CD4-positive, CD25-positive, alpha-beta regulatory T cell (primary cell): ENCODE data around the gene MYO5B. TPM values are rescaled to one million over a fixed set of nuclear protein-coding genes. Genes with fewer than 3 reads are reported as not detected.

Experiments
- ATAC-seq, 2 donors: fragments of 150-1000 bp; cut with Tn5 transposase; one replicate each; pipeline ENCODE4 v1.10.0; 2021; ENCODE audit warnings: low read depth in 2 of 2, moderate number of reproducible peaks in 2 of 2, moderate library complexity in 1 of 2
- DNase-seq, 3 donors: peaks; one replicate each; pipeline versions ENCODE4 v3.0.0 to v3.0.0-alpha.2; 2012 to 2022; ENCODE audit warnings: mixed read lengths in 1 of 3
- H3K27ac ChIP-seq: one replicate; pipeline ENCODE4 v1.7.0; 2013; ENCODE audit warnings: mild to moderate bottlenecking, low read length; ENCODE audit not compliant: insufficient read depth, poor library complexity, severe bottlenecking
- H3K27me3 ChIP-seq: one replicate; pipeline ENCODE4 v1.7.0; 2013; ENCODE audit warnings: low read length; ENCODE audit not compliant: control insufficient read depth, insufficient read depth
- H3K36me3 ChIP-seq: one replicate; pipeline ENCODE4 v1.7.0; 2013; ENCODE audit warnings: mild to moderate bottlenecking, low read length, moderate library complexity; ENCODE audit not compliant: control insufficient read depth, insufficient read depth
- H3K4me1 ChIP-seq: 2 replicates; pipeline ENCODE4 v1.7.0; 2013; ENCODE audit warnings: mild to moderate bottlenecking, low read length; ENCODE audit not compliant: insufficient read depth, control insufficient read depth, poor library complexity, severe bottlenecking
- H3K4me3 ChIP-seq: one replicate; pipeline ENCODE4 v1.7.0; 2013; ENCODE audit warnings: low read depth, mild to moderate bottlenecking, low read length, moderate library complexity
- H3K9me3 ChIP-seq, 2 experiments: 1 replicate in 1 of 2; 2 replicates in 1 of 2; pipeline ENCODE4 v1.7.0; 2013; ENCODE audit warnings: low read length in 2 of 2, mild to moderate bottlenecking in 1 of 2, moderate library complexity in 1 of 2; ENCODE audit not compliant: control insufficient read depth in 2 of 2
- H3K27ac Mint-ChIP-seq, 3 donors: one replicate each; pipeline ENCODE4 v1.8.0; 2020 to 2022; ENCODE audit warnings: mild to moderate bottlenecking in 3 of 3, mixed read lengths in 3 of 3, moderate library complexity in 2 of 3
- H3K27me3 Mint-ChIP-seq: one replicate; pipeline ENCODE4 v1.8.0; 2022; ENCODE audit warnings: mild to moderate bottlenecking, mixed read lengths
- H3K36me3 Mint-ChIP-seq: one replicate; pipeline ENCODE4 v1.8.0; 2020; ENCODE audit warnings: mixed read lengths
- H3K4me1 Mint-ChIP-seq, 4 donors: one replicate each; pipeline ENCODE4 v1.8.0; 2020 to 2022; ENCODE audit warnings: mixed read lengths in 4 of 4, mild to moderate bottlenecking in 1 of 4
- H3K4me3 Mint-ChIP-seq, 4 donors: one replicate each; pipeline ENCODE4 v1.8.0; 2020 to 2022; ENCODE audit warnings: mild to moderate bottlenecking in 4 of 4, mixed read lengths in 4 of 4, moderate library complexity in 3 of 4
- H3K9me3 Mint-ChIP-seq, 7 donors: one replicate each; pipeline ENCODE4 v1.8.0; 2020 to 2022; ENCODE audit warnings: mixed read lengths in 7 of 7, mild to moderate bottlenecking in 3 of 7, moderate library complexity in 2 of 7
- polyA plus RNA-seq, 4 donors: library from polyadenylated mRNA; unstranded; fragments of 300-500 nt; fragmentation: Illumina TruSeq; gene quantifications; one replicate each; pipeline ENCODE4 v1.2.3, GENCODE V29; 2021
- total RNA-seq: library from RNA; stranded (reverse); gene quantifications from one replicate; pipeline ENCODE4 v1.2.3, GENCODE V29; 2022

Gene MYO5B
- total and polyA plus RNA-seq, 5 donors from 2014 or later = 0.02 to 0.03 TPM; not detected in 3

DNA sequence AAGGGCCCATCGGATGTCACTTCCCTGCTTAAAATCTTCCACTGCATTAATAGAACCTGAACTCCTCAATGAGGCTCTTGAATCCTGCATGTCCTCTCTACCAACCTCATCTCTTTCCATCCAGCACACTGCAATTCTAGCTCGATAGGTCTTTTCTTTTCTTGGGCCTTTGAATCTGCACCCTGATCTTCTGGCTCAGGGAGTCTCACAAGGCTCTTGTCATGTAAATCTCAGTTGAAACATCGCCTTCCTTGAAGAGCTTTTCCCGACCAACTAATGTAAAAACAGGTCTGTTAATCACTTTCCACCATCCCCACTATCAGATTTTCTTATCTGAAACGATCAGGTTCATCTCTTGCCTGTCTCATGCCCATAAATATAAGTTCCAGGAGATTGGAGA lies 120.5 kb downstream of the MYO5B start:
- H3K27me3 ChIP-seq = peaks cover 4% of the 10 kb centered on the region
- no peak overlapping the region for H3K4me3 ChIP-seq
- H3K27ac ChIP-seq = no peak overlapping the region
- no peak overlapping the region for H3K4me3 Mint-ChIP-seq
- peaks cover 0 to 3% (median 0%) of the 10 kb centered on the region in 4 donors for H3K4me1 Mint-ChIP-seq
- no peaks in the 10 kb centered on the region for H3K36me3 Mint-ChIP-seq
- H3K36me3 ChIP-seq = no peaks in the 10 kb centered on the region
- no peak overlapping the region for H3K27ac Mint-ChIP-seq
- ATAC-seq (no peak), DNase-seq (no peak)
- no peaks in the 10 kb centered on the region for H3K4me1 ChIP-seq
- H3K27me3 Mint-ChIP-seq = peaks cover 12% of the 10 kb centered on the region
- H3K9me3 ChIP-seq = no peaks in the 10 kb centered on the region
- H3K9me3 Mint-ChIP-seq = peaks cover 0 to 5% (median 0%) of the 10 kb centered on the region in 7 donors

- ATAC-seq (no peak), DNase-seq (no peak)
- Mint-ChIP-seq H3K36me3 (no peaks in the 10 kb centered on the region), H3K27ac (no peak overlapping the region), H3K27me3 (peaks cover 12% of the 10 kb centered on the region), H3K4me1 (peaks cover 0 to 3% (median 0%) of the 10 kb centered on the region in 4 donors), H3K9me3 (peaks cover 0 to 5% (median 0%) of the 10 kb centered on the region in 7 donors), H3K4me3 (no peak overlapping the region)
- Histone ChIP-seq H3K4me3 (no peak overlapping the region), H3K27me3 (peaks cover 4% of the 10 kb centered on the region), H3K36me3 (no peaks in the 10 kb centered on the region), H3K27ac (no peak overlapping the region), H3K4me1 (no peaks in the 10 kb centered on the region), H3K9me3 (no peaks in the 10 kb centered on the region)
Observed at GRCh38 chr18:50073319-50073718, 121.6 kb downstream of the MYO5B start.

- Histone ChIP-seq H3K4me3 (no peak overlapping the region), H3K36me3 (no peaks in the 10 kb centered on the region), H3K27ac (no peak overlapping the region), H3K9me3 (no peaks in the 10 kb centered on the region), H3K27me3 (no peaks in the 10 kb centered on the region), H3K4me1 (no peaks in the 10 kb centered on the region)
- peaks cover 0 to 3% (median 0%) of the 10 kb centered on the region in 4 donors for H3K4me1 Mint-ChIP-seq
- peaks cover 0 to 3% (median 0%) of the 10 kb centered on the region in 7 donors for H3K9me3 Mint-ChIP-seq
- H3K27me3 Mint-ChIP-seq = peaks cover 13% of the 10 kb centered on the region
- H3K36me3 Mint-ChIP-seq = no peaks in the 10 kb centered on the region
- DNase-seq = no peak
- no peak overlapping the region for H3K4me3 Mint-ChIP-seq
- no peak for ATAC-seq
- H3K27ac Mint-ChIP-seq = no peak overlapping the region
Observed at GRCh38 chr18:50072146-50072545, 122.8 kb downstream of the MYO5B start.

DNA sequence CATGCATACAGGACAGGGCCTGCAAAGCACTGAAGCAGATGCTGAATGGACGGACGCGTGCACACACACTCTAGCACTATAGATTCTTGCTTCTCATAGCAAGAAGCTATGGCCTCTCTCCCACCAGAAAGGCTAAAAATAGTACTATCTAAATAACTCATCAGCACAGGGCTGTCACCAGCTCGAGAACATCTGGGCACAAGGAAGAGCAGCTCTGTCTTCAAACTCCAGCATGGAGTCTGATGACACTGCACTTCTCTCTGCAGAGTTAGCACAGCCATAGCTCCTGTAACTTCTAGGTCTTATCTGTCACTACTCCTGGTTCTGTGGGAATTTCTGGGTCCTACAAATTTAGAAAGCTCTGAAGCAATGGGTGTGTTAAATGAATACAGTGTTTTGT lies 123.5 kb downstream of the MYO5B start:
- H3K4me3 ChIP-seq = no peak overlapping the region
- Mint-ChIP-seq H3K4me3 (no peak overlapping the region), H3K36me3 (no peaks in the 10 kb centered on the region), H3K9me3 (peaks cover 0 to 3% (median 0%) of the 10 kb centered on the region in 7 donors), H3K27ac (no peak overlapping the region), H3K27me3 (peaks cover 13% of the 10 kb centered on the region), H3K4me1 (peaks cover 0 to 3% (median 0%) of the 10 kb centered on the region in 4 donors)
- ATAC-seq (no peak), DNase-seq (no peak)
- no peaks in the 10 kb centered on the region for H3K36me3 ChIP-seq
- no peaks in the 10 kb centered on the region for H3K4me1 ChIP-seq
- no peaks in the 10 kb centered on the region for H3K9me3 ChIP-seq
- H3K27ac ChIP-seq = no peak overlapping the region
- H3K27me3 ChIP-seq = no peaks in the 10 kb centered on the region

GRCh38 chr18:50069422-50069821 lies 125.5 kb downstream of the MYO5B start:
- Mint-ChIP-seq H3K9me3 (peaks cover 0 to 5% (median 0%) of the 10 kb centered on the region in 7 donors), H3K36me3 (no peaks in the 10 kb centered on the region), H3K4me3 (no peak overlapping the region), H3K27ac (no peak overlapping the region), H3K4me1 (no peaks in the 10 kb centered on the region), H3K27me3 (peaks cover 13% of the 10 kb centered on the region)
- no peaks in the 10 kb centered on the region for H3K27me3 ChIP-seq
- no peaks in the 10 kb centered on the region for H3K9me3 ChIP-seq
- no peak overlapping the region for H3K4me3 ChIP-seq
- ATAC-seq = no peak
- H3K27ac ChIP-seq = no peak overlapping the region
- no peak for DNase-seq
- H3K4me1 ChIP-seq = no peaks in the 10 kb centered on the region
- no peaks in the 10 kb centered on the region for H3K36me3 ChIP-seq

DNA sequence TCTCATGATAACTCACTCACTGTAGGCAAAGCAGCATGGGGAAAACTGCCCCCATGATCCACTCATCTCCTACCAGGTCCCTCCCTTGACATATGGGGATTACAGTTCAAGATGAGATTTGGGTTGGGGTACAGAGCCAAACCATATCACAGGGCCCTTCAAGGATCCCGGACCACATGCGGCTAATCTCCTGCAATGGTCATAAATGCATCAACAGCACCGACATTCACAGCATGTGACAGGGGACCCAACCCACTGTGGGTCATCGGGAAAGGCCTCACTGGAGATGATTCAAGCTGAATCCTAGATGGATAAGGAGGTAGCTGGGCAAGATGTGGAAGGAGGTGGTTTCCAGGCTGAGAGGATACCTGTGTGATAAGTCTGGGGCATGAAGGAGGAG lies 129.4 kb downstream of the MYO5B start:
- Histone ChIP-seq H3K4me3 (no peak overlapping the region), H3K27ac (no peak overlapping the region), H3K9me3 (no peaks in the 10 kb centered on the region), H3K36me3 (no peaks in the 10 kb centered on the region), H3K4me1 (no peaks in the 10 kb centered on the region), H3K27me3 (peaks cover 4% of the 10 kb centered on the region)
- Mint-ChIP-seq H3K9me3 (peaks cover 0 to 2% (median 0%) of the 10 kb centered on the region in 7 donors), H3K36me3 (no peaks in the 10 kb centered on the region), H3K27ac (no peak overlapping the region), H3K27me3 (peaks cover 7% of the 10 kb centered on the region), H3K4me1 (no peaks in the 10 kb centered on the region), H3K4me3 (no peak overlapping the region)
- DNase-seq = no peak
- ATAC-seq = no peak

DNA sequence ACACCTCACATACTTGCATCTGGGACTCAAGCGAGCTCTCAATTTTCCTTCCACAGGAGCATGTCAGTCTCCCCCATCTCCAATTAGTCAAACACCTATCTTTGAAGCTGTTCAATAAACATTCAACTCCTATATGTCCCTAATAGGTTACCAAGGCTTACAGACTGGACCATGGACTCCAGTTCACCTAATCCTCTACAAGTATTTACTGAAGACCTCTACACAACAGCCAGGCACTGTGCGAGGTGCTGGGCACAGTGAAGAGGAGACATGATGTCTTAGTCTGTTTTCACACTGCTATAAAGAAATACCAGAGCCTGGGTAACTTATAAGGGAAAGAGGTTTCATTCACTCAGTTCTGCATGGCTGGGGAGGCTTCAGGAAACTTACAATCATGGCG lies 129.9 kb downstream of the MYO5B start:
- H3K4me3 Mint-ChIP-seq = no peak overlapping the region
- no peak for ATAC-seq
- no peaks in the 10 kb centered on the region for H3K9me3 ChIP-seq
- no peak overlapping the region for H3K27ac ChIP-seq
- no peaks in the 10 kb centered on the region for H3K36me3 Mint-ChIP-seq
- no peak for DNase-seq
- no peaks in the 10 kb centered on the region for H3K36me3 ChIP-seq
- H3K4me1 Mint-ChIP-seq = no peaks in the 10 kb centered on the region
- H3K4me1 ChIP-seq = no peaks in the 10 kb centered on the region
- peaks cover 7% of the 10 kb centered on the region for H3K27me3 Mint-ChIP-seq
- H3K27ac Mint-ChIP-seq = no peak overlapping the region
- H3K27me3 ChIP-seq = peaks cover 4% of the 10 kb centered on the region
- no peak overlapping the region for H3K4me3 ChIP-seq
- H3K9me3 Mint-ChIP-seq = peaks cover 0 to 2% (median 0%) of the 10 kb centered on the region in 7 donors

- ATAC-seq (no peak), DNase-seq (no peak)
- Mint-ChIP-seq H3K27ac (no peak overlapping the region), H3K27me3 (no peaks in the 10 kb centered on the region), H3K4me1 (no peaks in the 10 kb centered on the region), H3K9me3 (peaks cover 0 to 2% (median 0%) of the 10 kb centered on the region in 7 donors), H3K36me3 (no peaks in the 10 kb centered on the region), H3K4me3 (no peak overlapping the region)
- Histone ChIP-seq H3K27ac (no peak overlapping the region), H3K4me1 (no peaks in the 10 kb centered on the region), H3K36me3 (no peaks in the 10 kb centered on the region), H3K4me3 (no peak overlapping the region), H3K27me3 (peaks cover 4% of the 10 kb centered on the region), H3K9me3 (no peaks in the 10 kb centered on the region)
Observed at GRCh38 chr18:50061876-50062517, 132.9 kb downstream of the MYO5B start.
